HepG2 (cell line): ENCODE results near the gene MYL6. TPM values are rescaled to one million over a fixed set of nuclear protein-coding genes. Genes with fewer than 3 reads are reported as not detected.
A peak's percentile ranks its signal among the peaks of the same experiment; 100 is the strongest.

Source experiments
- ATF7 ChIP-seq, 2 experiments: fragments of 450-650 bp in 1 of 2; sonication (generic) in 1 of 2; formaldehyde crosslinking in 1 of 2; IDR thresholded peaks; 2 replicates each; pipeline versions ENCODE4 v1.4.0 to v1.6.1; 2016 to 2020; ENCODE audit warnings: antibody characterized with exemption in 1 of 2, mild to moderate bottlenecking in 1 of 2, missing genetic modification reagents in 1 of 2
- CBX5 ChIP-seq: sonication (generic); formaldehyde crosslinking; IDR thresholded peaks from 2 replicates; pipeline ENCODE4 v1.4.0; 2020; ENCODE audit warnings: missing genetic modification reagents, borderline replicate concordance
- FOSL1 ChIP-seq: sonication (generic); formaldehyde crosslinking; IDR thresholded peaks from 2 replicates; pipeline ENCODE4 v1.9.0; 2021; ENCODE audit warnings: missing genetic modification reagents, borderline replicate concordance
- ISX ChIP-seq: sonication (generic); formaldehyde crosslinking; conservative IDR thresholded peaks from 2 replicates; pipeline ENCODE4 v1.5.0; 2020; ENCODE audit warnings: missing genetic modification reagents
- NONO ChIP-seq, 2 experiments: fragments of 450-650 bp in 1 of 2; sonication (generic) in 1 of 2; formaldehyde crosslinking in 1 of 2; IDR thresholded peaks in 1 of 2; conservative IDR thresholded peaks in 1 of 2; 2 replicates each; pipeline versions ENCODE4 v1.6.1 to v1.8.0; 2017 to 2022; ENCODE audit warnings: mild to moderate bottlenecking in 1 of 2, missing genetic modification reagents in 1 of 2, moderate library complexity in 1 of 2
- PHF5A ChIP-seq: IDR thresholded peaks from one replicate; pipeline ENCODE4 v1.6.1; 2018; ENCODE audit warnings: low read depth, missing genetic modification reagents; ENCODE audit not compliant: unreplicated experiment
- RBAK ChIP-seq: sonication (generic); formaldehyde crosslinking; IDR thresholded peaks from 2 replicates; pipeline ENCODE4 v1.5.1; 2020; ENCODE audit warnings: mild to moderate bottlenecking, missing genetic modification reagents
- RXRB ChIP-seq: IDR thresholded peaks from 2 replicates; pipeline ENCODE4 v1.6.1; 2016; ENCODE audit warnings: borderline replicate concordance, missing genetic modification reagents, missing compliant biosample characterization
- SALL1 ChIP-seq: sonication (generic); formaldehyde crosslinking; IDR thresholded peaks from 2 replicates; pipeline ENCODE4 v1.8.0; 2022; ENCODE audit warnings: mild to moderate bottlenecking, missing genetic modification reagents
- SRSF1 ChIP-seq: fragments of 200-400 bp; formaldehyde crosslinking; optimal IDR thresholded peaks from 2 replicates; pipeline ENCODE3; 2017; ENCODE audit warnings: mild to moderate bottlenecking, low read depth, low read length, moderate library complexity
- SSRP1 ChIP-seq: IDR thresholded peaks from 2 replicates; pipeline ENCODE4 v1.6.1; 2016; ENCODE audit warnings: control low read depth
- ZNF34 ChIP-seq: sonication (generic); formaldehyde crosslinking; IDR thresholded peaks from 2 replicates; pipeline ENCODE4 v1.4.0; 2020; ENCODE audit warnings: mild to moderate bottlenecking, missing genetic modification reagents, borderline replicate concordance
- ZNF790 ChIP-seq: sonication (generic); formaldehyde crosslinking; IDR thresholded peaks from 2 replicates; pipeline ENCODE4 v1.8.0; 2022; ENCODE audit warnings: missing genetic modification reagents, mild to moderate bottlenecking, borderline replicate concordance
- polyA plus RNA-seq, 8 experiments: library from polyadenylated mRNA; depleted of rRNA in 3 of 8; stranded (reverse) in 7 of 8; unstranded in 1 of 8; fragments of >200 nt; fragmentation: Illumina TruSeq in 4 of 8; extraction: Trizol in 4 of 8; gene quantifications; 2 replicates each; pipeline versions ENCODE4 v1.2.1 to v1.2.3, GENCODE V29; 2011 to 2016; ENCODE audit warnings: low read depth in 4 of 8, missing spikeins in 1 of 8, mixed read lengths in 1 of 8; ENCODE audit not compliant: insufficient read depth in 1 of 8
- total RNA-seq, 5 experiments: library from RNA; depleted of rRNA; stranded (reverse); fragments of >200 nt; fragmentation: Illumina TruSeq; extraction: Trizol; gene quantifications; 2 replicates each; pipeline ENCODE4 v1.2.3, GENCODE V29; 2016; ENCODE audit warnings: low read depth in 1 of 5
- TF ChIP-seq, protein P1 (sequence below): IDR thresholded peaks from 2 replicates; pipeline ENCODE4 v1.6.1; 2016; ENCODE audit warnings: low read depth, missing genetic modification reagents, missing compliant biosample characterization
- TF ChIP-seq, protein P2 (sequence below): sonication (generic); formaldehyde crosslinking; IDR thresholded peaks from 2 replicates; pipeline ENCODE4 v1.8.1; 2023; ENCODE audit warnings: mild to moderate bottlenecking, moderate library complexity, missing genetic modification reagents
- TF ChIP-seq, protein P3 (sequence below): sonication (generic); formaldehyde crosslinking; IDR thresholded peaks from 2 replicates; pipeline ENCODE4 v1.8.0; 2022; ENCODE audit warnings: missing genetic modification reagents, mild to moderate bottlenecking, inconsistent platforms, borderline replicate concordance
- TF ChIP-seq, protein P4 (sequence below): sonication (generic); formaldehyde crosslinking; IDR thresholded peaks from 2 replicates; pipeline ENCODE4 v1.8.1; 2022; ENCODE audit warnings: low read depth, mild to moderate bottlenecking, missing genetic modification reagents

Gene MYL6
- total and polyA plus RNA-seq, 2 of the 13 experiments (the other 11 are each of a cell fraction or from before 2014, with no cell fraction given) = 1,127 to 1,192 TPM

DNA sequence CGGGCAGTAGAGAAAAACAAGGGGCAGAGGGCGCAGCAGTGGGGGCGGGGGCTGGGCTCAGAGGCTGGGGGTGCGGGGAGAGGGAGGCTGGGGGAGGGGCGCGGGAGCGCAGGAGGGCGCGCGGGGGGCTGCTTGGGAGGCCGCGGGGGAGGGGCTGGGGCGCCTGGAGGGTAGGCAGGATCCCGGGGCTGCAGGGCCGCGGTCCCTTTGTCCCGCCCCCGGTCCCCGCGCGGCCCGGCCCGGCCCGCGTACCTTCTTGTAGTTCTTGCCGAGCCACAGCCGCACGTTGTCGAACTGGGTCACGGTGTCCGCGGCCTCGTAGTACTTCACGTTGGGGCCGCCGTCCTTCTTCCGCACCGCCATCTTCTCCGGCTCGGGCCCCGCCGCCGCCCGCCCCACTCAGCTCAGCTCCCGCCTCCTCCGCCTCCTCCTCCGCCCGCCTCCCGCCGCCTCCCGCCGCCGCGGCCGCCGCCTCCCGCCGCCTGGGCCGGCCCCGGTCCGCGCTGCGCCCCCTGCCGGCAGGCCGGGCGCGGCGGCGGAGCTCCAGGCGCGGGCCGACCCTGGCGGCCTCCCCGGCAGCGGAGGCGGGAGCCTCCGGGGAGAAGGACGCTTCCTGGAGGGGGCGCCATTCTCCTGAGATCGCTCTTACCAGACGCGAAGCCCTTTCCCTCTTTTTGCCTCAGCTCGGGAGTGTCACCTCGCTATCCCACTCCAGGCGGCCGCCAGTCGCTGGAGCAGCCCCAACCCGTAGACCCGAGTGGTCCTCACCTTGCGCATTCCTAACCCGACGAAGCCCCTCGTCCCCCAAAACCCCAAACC is 31.1 kb downstream of the MYL6 start, which contains the start of gene SMARCC2 (continued):
- TF ChIP-seq, protein P1, sequence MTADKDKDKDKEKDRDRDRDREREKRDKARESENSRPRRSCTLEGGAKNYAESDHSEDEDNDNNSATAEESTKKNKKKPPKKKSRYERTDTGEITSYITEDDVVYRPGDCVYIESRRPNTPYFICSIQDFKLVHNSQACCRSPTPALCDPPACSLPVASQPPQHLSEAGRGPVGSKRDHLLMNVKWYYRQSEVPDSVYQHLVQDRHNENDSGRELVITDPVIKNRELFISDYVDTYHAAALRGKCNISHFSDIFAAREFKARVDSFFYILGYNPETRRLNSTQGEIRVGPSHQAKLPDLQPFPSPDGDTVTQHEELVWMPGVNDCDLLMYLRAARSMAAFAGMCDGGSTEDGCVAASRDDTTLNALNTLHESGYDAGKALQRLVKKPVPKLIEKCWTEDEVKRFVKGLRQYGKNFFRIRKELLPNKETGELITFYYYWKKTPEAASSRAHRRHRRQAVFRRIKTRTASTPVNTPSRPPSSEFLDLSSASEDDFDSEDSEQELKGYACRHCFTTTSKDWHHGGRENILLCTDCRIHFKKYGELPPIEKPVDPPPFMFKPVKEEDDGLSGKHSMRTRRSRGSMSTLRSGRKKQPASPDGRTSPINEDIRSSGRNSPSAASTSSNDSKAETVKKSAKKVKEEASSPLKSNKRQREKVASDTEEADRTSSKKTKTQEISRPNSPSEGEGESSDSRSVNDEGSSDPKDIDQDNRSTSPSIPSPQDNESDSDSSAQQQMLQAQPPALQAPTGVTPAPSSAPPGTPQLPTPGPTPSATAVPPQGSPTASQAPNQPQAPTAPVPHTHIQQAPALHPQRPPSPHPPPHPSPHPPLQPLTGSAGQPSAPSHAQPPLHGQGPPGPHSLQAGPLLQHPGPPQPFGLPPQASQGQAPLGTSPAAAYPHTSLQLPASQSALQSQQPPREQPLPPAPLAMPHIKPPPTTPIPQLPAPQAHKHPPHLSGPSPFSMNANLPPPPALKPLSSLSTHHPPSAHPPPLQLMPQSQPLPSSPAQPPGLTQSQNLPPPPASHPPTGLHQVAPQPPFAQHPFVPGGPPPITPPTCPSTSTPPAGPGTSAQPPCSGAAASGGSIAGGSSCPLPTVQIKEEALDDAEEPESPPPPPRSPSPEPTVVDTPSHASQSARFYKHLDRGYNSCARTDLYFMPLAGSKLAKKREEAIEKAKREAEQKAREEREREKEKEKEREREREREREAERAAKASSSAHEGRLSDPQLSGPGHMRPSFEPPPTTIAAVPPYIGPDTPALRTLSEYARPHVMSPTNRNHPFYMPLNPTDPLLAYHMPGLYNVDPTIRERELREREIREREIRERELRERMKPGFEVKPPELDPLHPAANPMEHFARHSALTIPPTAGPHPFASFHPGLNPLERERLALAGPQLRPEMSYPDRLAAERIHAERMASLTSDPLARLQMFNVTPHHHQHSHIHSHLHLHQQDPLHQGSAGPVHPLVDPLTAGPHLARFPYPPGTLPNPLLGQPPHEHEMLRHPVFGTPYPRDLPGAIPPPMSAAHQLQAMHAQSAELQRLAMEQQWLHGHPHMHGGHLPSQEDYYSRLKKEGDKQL (CRISPR knock-in tag) = no peak
- TF ChIP-seq SRSF1 = no peak
- TF ChIP-seq ZNF34 (CRISPR knock-in tag) = no peak
- TF ChIP-seq FOSL1 (CRISPR knock-in tag) = no peak
- TF ChIP-seq, protein P2, sequence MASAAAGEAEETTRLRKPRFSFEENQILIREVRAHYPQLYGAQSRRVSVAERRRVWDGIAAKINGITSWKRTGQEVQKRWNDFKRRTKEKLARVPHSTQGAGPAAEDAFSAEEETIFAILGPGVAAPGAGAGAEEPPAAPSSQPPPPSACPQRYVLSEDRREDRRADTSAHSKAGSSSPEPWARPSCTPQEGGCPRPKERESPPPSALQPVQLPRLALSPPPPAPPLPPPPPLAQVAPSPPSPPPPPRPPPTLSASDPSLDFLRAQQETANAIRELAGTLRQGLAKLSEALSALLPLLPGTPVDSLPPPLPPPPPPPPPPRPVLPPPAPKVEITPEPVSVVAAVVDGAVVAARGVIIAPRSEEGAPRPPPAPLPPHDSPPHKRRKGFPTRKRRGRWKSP (CRISPR knock-in tag) = peak; percentile 49; the same call in 1 of the 2 replicates
- TF ChIP-seq, protein P3, sequence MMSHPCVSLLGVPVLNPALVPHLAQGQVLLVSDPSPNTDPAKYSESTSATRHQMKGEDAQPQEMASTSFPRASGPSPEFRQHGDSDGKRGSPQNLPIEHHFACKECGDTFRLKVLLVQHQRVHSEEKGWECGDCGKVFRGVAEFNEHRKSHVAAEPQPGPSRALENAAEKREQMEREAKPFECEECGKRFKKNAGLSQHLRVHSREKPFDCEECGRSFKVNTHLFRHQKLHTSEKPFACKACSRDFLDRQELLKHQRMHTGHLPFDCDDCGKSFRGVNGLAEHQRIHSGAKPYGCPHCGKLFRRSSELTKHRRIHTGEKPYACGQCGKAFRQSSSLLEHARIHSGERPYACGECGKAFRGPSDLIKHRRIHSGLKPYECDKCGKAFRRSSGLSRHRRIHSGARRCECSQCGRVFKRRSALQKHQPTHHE (CRISPR knock-in tag) = 0 out of 2 replicates have a peak, but pooled peaks have one; percentile 6
- no peak for TF ChIP-seq SSRP1 (CRISPR knock-in tag)
- TF ChIP-seq, protein P4, sequence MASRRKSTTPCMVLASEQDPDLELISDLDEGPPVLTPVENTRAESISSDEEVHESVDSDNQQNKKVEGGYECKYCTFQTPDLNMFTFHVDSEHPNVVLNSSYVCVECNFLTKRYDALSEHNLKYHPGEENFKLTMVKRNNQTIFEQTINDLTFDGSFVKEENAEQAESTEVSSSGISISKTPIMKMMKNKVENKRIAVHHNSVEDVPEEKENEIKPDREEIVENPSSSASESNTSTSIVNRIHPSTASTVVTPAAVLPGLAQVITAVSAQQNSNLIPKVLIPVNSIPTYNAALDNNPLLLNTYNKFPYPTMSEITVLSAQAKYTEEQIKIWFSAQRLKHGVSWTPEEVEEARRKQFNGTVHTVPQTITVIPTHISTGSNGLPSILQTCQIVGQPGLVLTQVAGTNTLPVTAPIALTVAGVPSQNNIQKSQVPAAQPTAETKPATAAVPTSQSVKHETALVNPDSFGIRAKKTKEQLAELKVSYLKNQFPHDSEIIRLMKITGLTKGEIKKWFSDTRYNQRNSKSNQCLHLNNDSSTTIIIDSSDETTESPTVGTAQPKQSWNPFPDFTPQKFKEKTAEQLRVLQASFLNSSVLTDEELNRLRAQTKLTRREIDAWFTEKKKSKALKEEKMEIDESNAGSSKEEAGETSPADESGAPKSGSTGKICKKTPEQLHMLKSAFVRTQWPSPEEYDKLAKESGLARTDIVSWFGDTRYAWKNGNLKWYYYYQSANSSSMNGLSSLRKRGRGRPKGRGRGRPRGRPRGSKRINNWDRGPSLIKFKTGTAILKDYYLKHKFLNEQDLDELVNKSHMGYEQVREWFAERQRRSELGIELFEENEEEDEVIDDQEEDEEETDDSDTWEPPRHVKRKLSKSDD (CRISPR knock-in tag) = no peak
- TF ChIP-seq RXRB = no peak
- no peak for TF ChIP-seq PHF5A
- TF ChIP-seq ISX (CRISPR knock-in tag) = no peak
- TF ChIP-seq SALL1 = peak; percentile 38; the same call in 1 of the 2 replicates
- no peak; the same call in 1 of the 2 replicates for TF ChIP-seq ZNF790 (CRISPR knock-in tag)
- TF ChIP-seq NONO (IDR thresholded peaks at IDR 0.05) = no peak
- TF ChIP-seq NONO (CRISPR knock-in tag; conservative IDR thresholded peaks at IDR 0.05) = no peak
- no peak for TF ChIP-seq RBAK (CRISPR knock-in tag)
- no peak for TF ChIP-seq CBX5 (CRISPR knock-in tag)
- no peak for TF ChIP-seq ATF7 (IDR thresholded peaks at IDR 0.05)
- TF ChIP-seq ATF7 (CRISPR knock-in tag; IDR thresholded peaks at IDR 0.05) = no peak
